Tibial artery (tissue), 4 donors: Measurements from ENCODE around the gene PALLD.

Source experiments
- DNase-seq, 2 donors: peaks; one replicate each; pipeline ENCODE4 v3.0.0-alpha.2; 2019
- H3K27ac ChIP-seq, 2 donors: fragments of 200-600 bp; sonication (generic) in 1 of 2; 1 replicate in 1 of 2; 2 replicates in 1 of 2; pipeline ENCODE4 v1.5.1; 2018 to 2019; ENCODE audit warnings: mild to moderate bottlenecking in 1 of 2
- H3K27me3 ChIP-seq, 2 donors: fragments of 200-600 bp; sonication (generic) in 1 of 2; one replicate each; pipeline versions ENCODE4 v1.5.1 to v1.6.0; 2016 to 2019
- H3K36me3 ChIP-seq, 3 donors: fragments of 200-600 bp; sonication (generic) in 2 of 3; one replicate each; pipeline ENCODE4 v1.5.1; 2016 to 2019; ENCODE audit warnings: mild to moderate bottlenecking in 2 of 3
- H3K4me1 ChIP-seq, 4 donors: fragments of 200-600 bp; sonication (generic) in 2 of 4; 1 replicate in 3 of 4; 2 replicates in 1 of 4; pipeline ENCODE4 v1.5.1; 2016 to 2019
- H3K4me3 ChIP-seq, 2 donors: fragments of 200-600 bp; sonication (generic) in 1 of 2; 1 replicate in 1 of 2; 2 replicates in 1 of 2; pipeline ENCODE4 v1.5.1; 2018 to 2019; ENCODE audit warnings: mild to moderate bottlenecking in 2 of 2
- H3K9me3 ChIP-seq, 3 donors: fragments of 200-600 bp; sonication (generic) in 1 of 3; one replicate each; pipeline ENCODE4 v1.5.1; 2016 to 2019
- CTCF ChIP-seq, 2 experiments: fragments of 200-600 bp in 1 of 2; fragments of 450-650 bp in 1 of 2; IDR thresholded peaks; one replicate each; pipeline ENCODE4 v1.5.1; 2017 to 2019; ENCODE audit warnings: antibody characterized with exemption in 2 of 2, mild to moderate bottlenecking in 1 of 2, moderate library complexity in 1 of 2
- intact Hi-C: fragments of 100-400 bp; cut with DNase I; formaldehyde crosslinking; loops from one replicate; pipeline ENCODE4 v1.15.0; 2023; ENCODE audit warnings: low total_unique reads

The PALLD gene

DNA sequence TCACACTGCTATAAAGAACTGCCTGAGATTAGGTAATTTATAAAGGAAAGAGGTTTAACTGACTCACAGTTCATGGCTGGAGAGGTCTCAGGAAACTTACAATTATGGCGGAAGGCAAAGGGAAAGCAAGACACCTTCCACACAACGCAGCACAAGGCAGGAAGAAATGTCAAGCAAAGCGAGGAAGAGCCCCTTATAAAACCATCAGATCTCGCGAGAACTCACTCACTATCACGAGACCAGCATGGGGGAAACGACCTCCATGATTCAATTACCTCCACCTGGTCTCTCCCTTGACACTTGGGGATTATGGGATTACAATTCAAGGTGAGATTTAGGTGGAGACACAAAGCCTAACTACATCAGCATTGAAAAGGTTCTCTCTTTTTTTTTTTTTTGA is 39.6 kb downstream of the PALLD start:
- DNase-seq = no peak
- no peak overlapping the region for H3K27ac ChIP-seq
- TF ChIP-seq CTCF (IDR thresholded peaks at IDR 0.05) = no peak
- H3K36me3 ChIP-seq = no peaks in the 10 kb centered on the region
- no peak overlapping the region for H3K4me3 ChIP-seq
- H3K9me3 ChIP-seq = no peaks in the 10 kb centered on the region
- no peaks in the 10 kb centered on the region for H3K27me3 ChIP-seq
- no peaks in the 10 kb centered on the region for H3K4me1 ChIP-seq
- intact Hi-C loops = no loop called here

DNA sequence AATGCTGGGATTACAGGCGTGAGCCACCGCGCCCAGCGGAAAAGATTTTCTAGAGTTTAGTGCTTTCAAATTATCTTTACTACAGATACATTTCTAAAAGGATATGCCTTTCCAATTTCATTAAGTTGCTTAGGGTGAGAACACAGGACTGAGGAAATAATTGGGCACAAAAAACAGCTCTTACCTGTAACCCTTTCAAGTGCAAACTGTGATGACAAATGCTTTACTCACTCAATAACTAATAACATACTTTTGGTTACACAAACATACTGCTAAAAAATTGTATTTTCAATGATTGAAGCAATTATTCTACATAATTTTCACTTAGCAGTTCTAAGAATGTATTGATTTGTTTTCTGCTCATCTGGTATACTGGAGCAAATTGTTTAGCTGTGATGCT is 40.2 kb downstream of the PALLD start:
- TF ChIP-seq CTCF (IDR thresholded peaks at IDR 0.05) = no peak
- Histone ChIP-seq H3K27me3 (no peaks in the 10 kb centered on the region), H3K27ac (no peak overlapping the region), H3K4me3 (no peak overlapping the region), H3K9me3 (no peaks in the 10 kb centered on the region), H3K36me3 (no peaks in the 10 kb centered on the region), H3K4me1 (no peaks in the 10 kb centered on the region)
- DNase-seq = no peak
- intact Hi-C loops = no loop called here

DNA sequence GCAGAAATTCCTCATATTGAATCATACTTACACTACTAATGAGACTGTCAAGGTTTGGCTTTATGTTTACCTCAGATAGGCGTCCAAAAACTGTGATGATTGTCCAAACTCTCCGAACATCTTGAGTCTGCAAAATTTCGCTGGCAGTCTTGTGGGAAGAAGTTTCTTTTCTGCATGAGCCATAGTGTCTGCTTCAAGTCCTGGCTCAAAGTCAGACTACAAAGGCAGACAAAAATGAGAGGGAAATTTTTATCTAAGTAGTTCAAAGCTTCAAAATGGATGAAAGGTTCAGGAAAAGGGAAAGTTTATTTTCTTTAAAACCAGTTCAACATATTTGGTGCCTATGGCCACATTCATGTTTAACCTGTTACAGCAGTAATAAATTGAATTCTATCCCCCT is 40.7 kb downstream of the PALLD start:
- intact Hi-C loops = no loop called here
- Histone ChIP-seq H3K4me3 (no peak overlapping the region), H3K27me3 (no peaks in the 10 kb centered on the region), H3K27ac (no peak overlapping the region), H3K36me3 (no peaks in the 10 kb centered on the region), H3K9me3 (no peaks in the 10 kb centered on the region), H3K4me1 (no peaks in the 10 kb centered on the region)
- no peak for DNase-seq
- TF ChIP-seq CTCF (IDR thresholded peaks at IDR 0.05) = no peak

DNA sequence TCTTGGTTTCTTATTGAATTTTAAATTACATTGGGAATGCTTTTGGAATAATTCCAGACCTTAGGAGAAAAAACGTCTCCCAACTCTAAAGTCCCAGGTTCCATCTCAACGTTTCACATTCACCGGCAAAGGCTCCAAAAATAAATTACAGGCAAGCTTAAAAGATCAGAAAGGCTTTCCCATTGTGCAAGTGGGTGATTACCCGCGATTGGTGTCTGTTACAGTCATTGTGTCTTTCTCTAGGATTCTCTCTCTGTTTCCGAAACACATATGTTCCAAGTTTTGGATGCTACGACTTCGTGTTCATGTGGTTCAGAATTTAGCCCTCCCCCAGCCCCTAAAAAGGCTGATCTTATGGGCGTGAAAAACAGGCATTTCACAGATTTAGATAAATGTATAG is 41.8 kb downstream of the PALLD start:
- H3K27me3 ChIP-seq = no peaks in the 10 kb centered on the region
- H3K4me3 ChIP-seq = no peak overlapping the region
- no peak for TF ChIP-seq CTCF (IDR thresholded peaks at IDR 0.05)
- DNase-seq = no peak
- intact Hi-C loops = no loop called here
- no peaks in the 10 kb centered on the region for H3K4me1 ChIP-seq
- no peak overlapping the region for H3K27ac ChIP-seq
- no peaks in the 10 kb centered on the region for H3K36me3 ChIP-seq
- no peaks in the 10 kb centered on the region for H3K9me3 ChIP-seq

GRCh38 chr4:168540086-168540485 is 43.2 kb downstream of the PALLD start:
- Histone ChIP-seq H3K27me3 (no peaks in the 10 kb centered on the region), H3K4me1 (no peaks in the 10 kb centered on the region), H3K27ac (no peak overlapping the region), H3K9me3 (no peaks in the 10 kb centered on the region), H3K4me3 (no peak overlapping the region), H3K36me3 (no peaks in the 10 kb centered on the region)
- DNase-seq = no peak
- TF ChIP-seq CTCF (IDR thresholded peaks at IDR 0.05) = no peak
- intact Hi-C loops = no loop called here

DNA sequence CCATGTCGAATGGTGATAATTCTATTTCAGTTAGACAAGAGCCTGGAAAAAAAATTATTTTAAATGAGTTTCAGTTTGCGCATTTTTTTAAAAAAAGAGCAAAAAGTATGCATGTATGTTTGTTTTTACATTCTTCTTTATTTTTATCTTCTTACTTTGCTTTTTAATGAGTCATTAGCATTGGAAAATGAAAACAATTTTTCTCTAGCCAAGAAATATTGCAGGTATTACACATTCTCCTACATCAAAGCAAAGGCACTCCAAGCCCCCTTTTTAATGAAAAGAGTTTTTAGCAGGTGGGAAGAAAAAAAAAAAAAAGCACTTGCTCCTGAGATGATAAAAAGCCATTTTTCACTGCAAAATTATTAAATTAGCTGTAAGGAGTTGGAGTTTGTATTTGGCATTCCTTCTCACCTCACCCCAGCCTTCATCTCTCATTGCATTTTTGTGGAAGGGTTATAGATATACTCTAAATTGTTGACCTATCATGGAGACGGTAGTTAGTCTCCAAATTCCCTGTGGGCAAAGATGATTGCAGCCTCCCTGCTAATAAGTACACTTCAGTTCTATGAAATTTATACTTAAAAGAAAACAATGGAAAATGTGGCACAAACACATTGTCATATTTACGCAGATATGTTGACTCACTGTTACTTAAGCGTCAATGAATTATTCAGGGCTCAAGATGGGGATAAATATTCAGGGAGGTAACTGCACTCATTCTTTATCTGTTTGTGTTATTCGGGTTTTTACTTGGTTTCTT is 43.8 kb downstream of the PALLD start:
- intact Hi-C loops = no loop called here
- Histone ChIP-seq H3K27ac (no peak overlapping the region), H3K4me1 (no peaks in the 10 kb centered on the region), H3K4me3 (no peak overlapping the region), H3K27me3 (no peaks in the 10 kb centered on the region), H3K9me3 (no peaks in the 10 kb centered on the region), H3K36me3 (no peaks in the 10 kb centered on the region)
- no peak for TF ChIP-seq CTCF (IDR thresholded peaks at IDR 0.05)
- no peak for DNase-seq
